T-helper 1 cell (primary cell): ENCODE measurements around the gene NFYB.
"Not testable (repeated sequence)": the region's sequence is repeated elsewhere in the genome, so short reads cannot be mapped to it uniquely, and the experiment has no call there.

ENCODE experiments used
- DNase-seq, 5 donors: peaks; one replicate each; pipeline ENCODE4 v3.0.0-alpha.2; 2012 to 2020
- total RNA-seq, 4 donors: gene quantifications; one replicate each; lab custom pipeline; 2026; lab: John Stamatoyannopoulos, UW

The NFYB gene
- 15.2 to 27.1 (median 22.5) reads per million in 4 donors for total RNA-seq

DNA sequence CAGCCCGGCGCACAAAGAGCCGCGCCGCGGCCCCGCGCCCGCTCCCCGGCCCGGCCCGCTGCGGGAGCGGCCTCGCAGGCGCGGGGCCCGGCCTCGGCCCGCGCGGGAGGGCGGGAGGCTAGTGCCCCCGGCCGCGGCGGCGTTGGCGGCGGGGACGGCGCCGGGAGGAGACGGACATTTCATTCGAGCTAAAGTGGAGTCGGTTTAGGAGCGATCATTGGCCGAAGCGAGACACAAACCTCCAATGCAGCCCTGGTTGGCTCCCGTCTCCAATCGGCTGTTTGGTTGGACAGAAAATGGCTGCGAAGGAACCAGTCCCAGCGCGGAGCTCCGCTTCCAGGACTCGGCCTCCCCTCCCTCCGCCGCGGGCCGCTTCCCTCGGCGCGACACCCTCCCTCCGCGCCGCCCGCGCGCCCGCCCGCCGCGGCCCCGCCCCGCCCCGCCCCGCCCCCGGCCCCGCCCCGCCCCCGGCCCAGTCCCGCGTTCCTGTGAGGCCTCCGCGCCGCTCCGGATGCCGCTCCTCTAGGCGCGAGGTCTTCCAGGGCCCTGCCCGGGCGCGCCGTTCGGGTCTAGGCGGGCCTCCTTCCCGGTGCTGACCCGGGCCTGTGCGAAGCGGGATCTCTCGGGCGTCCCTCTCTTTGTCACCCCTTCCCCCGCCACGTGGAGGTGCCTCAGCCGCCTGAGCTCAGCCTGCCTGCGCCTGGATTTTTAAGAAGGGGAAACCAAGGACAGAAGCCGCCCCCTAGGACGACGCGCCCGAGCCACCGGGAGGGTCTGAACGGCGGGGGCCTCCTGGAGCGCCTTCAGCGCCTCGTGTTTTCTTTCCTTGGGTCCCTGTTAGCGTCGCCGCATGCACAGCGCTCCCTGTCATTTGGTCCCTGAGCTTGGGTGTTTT, at the start of gene NFYB:
NFYB (minus strand) TSS at position 309 of the 895 bp plus-strand sequence. CDS start 2,757 bp downstream, outside the sequence.
- DNase-seq: peak; percentile 85 to 95 (median 88)

DNA sequence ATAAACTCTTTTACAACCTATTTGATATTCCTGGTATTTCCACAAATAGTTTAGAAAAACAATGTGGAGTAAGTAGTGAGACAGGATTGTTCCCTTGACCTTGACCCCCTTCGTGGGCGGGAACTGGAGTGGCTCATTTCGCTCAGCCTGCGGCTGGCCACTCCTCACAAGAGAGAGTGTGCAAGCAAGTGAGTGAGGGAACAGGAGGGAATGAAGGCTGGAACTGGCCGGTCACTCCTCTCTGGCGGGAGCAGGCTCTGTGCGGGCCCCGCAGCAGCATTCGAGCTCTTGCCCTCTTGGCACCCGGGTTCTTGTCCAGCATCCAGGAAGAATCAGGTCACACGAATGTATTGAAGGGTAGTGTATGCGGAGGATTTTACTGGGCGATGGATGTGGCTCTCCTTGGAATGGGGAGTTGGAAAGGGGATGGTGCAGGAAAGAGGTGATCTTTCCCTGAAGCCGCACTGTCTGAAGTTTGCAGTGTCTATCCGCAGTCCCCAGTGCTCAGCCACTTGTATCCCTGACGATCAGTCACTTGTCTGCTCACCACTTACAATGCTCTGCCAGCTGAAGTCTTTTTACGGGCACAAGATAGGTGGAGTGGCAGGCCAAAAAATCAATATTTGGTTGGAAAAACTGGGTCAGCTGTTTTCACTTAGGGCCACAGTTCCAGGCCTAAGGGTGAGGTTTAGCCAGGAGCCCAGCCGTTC, 49.6 kb upstream of the NFYB start:
- no peak for DNase-seq

DNA sequence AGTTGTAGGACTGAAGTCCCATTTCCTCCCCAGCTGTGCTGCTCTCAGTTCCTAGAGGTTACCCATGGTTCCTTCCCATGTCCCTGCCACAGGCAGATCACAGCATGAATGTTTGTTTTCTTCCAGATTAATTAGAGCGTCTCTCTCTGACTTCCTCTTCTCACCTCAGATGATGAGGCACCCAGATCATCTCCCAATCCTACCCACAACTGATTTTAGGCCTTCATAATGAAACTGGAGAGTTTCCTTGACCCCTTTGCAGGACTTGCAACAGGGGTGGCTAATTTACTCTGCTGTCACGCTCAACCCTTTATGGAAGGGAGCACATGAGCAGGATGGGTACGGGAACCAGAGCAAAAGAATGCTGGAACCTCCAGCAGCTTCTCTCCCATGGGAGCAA, 45.4 kb upstream of the NFYB start:
- no peak for DNase-seq

DNA sequence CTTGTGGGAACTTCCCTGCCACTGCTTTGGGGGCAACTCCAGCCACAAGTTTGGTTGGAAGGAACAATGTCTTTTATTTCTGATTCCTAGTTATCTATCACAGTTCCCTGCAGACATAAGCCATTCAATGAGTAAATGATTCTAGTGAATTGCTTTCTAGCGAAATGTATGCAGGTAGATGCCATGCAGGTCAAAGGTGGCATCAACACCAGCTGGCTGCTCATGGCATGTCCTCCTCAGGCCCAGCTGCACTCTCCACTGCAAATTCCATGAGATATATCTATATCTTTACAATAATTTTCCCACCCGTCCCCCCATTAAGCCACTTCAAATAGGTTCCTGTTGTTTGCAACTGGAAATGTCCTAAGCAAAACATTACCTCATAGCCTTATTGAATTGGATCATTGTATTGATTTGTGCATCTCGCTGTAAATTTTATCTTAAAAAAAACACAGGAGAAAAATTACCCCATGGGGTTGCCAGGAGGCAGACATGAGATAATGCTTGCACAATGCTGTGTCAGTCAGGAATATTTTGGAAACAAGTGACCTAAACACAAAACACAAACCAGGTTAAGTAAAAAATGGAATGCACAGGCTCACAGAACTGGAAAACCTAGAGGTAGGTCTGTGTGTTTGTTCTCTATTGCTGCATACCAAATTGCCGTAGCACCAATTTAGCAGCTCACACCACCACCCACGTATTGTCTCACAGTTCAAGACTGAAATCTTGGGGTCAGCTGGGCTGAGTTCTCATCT, 44.8 kb upstream of the NFYB start:
- DNase-seq: no peak

DNA sequence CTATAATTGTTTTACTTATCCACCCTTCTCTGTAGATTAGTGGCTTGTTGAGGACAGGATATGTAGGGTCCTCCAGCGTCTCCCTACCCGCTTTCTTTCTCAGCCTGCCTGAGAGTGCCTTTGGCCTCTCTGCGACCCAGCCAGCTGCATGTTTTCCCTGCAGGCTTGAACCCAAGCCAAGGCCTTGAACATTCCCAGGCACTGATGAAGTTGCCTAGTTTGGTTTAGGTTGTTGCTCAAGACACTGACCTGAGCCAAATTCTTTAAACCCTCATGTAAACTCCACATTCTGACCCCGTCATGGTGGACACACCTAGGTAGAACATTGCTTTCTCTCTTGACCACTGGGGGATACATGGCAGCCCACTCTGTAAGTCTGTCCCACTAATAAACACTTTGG, 44.1 kb upstream of the NFYB start:
- no peak for DNase-seq

DNA sequence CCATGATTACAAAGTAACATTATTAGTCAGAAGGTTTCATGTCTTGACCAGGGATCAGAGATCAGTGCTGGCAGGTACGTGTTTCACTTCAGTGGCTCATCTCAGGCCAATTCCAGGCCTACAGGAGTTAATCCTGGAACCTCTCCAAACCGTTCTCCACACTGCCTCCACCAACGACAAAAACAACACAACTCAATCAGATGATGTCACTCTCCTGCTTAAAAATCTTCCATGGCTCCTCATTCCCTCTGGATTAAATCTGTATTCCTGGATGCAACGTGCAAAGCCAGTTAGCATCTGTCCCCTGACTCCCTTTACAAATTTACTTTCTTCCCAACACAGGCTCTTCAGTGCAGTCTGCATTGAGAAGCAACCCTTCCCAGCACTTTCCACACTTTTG, 43.3 kb upstream of the NFYB start:
- no peak for DNase-seq

DNA sequence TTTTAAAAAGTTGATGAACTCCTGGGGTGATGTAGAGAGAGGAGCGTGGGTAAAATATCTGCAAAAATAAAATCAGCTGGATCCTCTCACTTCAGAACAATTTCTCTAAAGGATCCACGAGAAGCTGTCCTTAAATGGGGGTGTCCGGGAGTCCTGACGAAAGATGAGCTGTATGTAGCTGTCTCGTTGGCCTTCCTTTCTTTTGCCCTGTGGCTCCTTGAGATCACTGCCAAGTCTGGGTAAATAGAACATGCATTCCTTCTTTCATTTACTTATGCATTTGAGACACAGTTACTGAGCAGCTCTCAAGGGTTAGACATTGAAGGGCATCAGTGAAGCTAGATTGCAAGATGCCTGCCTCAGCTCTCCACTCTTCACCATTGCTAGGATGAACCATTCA, 42.4 kb upstream of the NFYB start:
- no peak for DNase-seq

DNA sequence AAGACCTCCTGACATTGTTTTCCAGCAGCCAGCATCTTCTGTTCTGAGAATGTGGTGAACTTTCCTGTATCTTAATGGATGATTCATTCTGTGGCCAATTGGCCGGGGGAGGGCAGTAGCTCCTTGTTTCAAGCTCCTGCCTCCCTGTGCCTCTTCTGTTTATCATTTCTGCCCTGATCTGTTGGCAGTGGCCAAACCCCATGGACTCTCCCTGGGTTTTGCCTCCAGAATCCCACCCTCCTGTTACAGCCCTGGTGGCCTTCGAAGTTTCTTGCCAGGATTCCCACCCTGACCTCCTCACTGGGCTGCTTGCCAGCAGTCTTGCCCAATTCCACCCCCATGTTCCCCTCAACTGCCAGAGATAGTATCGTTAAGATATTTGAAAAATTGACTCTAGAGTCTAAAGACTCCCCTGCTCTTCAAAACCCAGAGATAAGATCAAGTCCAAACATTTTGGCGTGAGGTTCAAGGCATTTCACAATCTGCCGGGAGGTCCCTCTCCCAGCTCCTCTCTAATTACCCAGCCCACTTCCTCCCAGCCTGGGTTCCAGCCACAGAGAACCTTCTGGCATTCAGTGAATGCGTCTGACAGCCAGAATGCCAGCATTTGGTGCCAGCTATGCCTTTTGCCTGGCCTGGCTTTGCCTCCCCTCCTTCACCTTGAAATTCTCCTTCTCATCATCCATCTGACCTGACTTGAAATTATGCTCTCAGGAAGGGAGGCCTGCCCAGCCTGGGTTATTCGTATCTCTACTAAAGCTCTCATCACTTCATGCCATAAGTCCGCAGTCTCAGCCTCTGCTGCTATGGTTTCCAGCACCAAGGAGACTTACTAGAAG, 39.9 kb upstream of the NFYB start:
- peak in 1 of 5 donors; percentile 66 for DNase-seq

DNA sequence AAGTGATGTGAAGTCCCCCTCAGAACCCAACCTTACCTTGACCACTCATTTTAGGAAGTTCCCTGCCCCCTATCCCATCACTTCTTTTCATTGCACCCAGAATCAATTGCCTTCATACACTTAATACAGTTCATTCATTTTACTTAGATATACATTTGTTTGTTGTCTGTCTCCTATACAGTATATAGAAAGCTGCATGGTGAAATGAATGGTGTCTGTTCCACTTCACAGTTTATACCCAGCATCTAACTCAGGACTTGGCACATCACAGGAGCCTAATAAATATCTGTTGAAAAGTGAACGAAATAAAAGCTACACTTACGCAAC, 39.3 kb upstream of the NFYB start:
- no peak for DNase-seq

DNA sequence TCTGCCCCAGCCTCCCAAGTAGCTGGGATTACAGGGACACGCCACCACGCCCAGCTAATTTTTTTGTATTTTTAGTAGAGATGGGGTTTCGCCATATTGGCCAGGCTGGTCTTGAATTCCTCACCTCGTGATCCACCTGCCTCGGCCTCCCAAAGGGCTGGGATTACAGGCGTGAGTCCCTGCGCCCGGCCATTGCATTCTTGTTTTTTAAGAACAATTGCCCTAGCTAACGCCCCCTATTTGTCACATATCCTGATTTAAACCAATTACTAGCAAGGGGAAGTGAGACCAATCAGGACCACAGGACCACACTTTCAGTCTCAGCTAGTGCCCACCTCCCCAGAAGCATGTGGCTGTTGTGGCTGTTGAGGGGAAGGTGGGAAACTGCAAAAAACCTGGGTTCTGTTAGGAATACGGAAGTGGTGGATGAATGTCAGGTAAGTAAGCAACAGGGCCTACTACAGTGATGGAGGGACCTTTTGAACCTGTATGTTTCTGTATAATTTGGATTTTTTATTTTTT, 37.8 kb upstream of the NFYB start:
- DNase-seq: no peak

DNA sequence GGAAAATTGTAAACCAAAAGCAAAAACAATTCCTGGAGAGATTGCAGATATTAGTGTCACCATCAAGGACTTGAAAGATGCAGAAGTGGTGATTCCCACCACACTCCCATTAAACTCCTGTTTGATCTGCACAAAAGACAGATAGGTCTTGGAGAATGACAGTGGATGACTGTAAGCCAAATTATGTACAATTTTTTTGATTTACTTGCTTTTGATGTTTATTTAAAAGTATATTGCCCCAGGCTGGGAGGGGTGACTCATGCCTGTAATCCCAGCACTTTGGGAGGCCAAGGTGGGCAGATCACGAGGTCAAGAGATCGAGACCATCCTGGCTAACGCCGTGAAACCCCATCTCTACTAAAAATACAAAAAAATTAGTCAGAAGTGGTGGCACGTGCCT, 35.8 kb upstream of the NFYB start:
- not testable (repeated sequence) for DNase-seq

DNA sequence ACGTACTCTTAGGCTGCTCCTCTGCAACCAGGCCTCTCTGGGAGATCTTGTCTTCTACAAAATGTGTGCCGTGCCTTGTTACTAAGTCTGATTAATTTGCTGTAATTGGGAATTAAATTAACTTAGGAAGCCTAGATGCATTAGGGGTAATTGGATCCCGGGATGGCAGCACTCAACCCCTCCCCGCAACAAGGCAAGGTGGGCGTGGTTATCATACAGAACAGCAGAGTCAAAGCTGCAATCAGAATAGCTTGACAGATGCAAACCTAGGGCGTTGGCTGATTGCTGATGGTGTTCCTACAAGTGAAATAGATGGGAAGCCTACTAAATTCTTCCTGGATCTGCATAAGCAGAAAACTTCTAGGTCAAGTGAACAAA, 34.5 kb upstream of the NFYB start:
- no peak for DNase-seq

DNA sequence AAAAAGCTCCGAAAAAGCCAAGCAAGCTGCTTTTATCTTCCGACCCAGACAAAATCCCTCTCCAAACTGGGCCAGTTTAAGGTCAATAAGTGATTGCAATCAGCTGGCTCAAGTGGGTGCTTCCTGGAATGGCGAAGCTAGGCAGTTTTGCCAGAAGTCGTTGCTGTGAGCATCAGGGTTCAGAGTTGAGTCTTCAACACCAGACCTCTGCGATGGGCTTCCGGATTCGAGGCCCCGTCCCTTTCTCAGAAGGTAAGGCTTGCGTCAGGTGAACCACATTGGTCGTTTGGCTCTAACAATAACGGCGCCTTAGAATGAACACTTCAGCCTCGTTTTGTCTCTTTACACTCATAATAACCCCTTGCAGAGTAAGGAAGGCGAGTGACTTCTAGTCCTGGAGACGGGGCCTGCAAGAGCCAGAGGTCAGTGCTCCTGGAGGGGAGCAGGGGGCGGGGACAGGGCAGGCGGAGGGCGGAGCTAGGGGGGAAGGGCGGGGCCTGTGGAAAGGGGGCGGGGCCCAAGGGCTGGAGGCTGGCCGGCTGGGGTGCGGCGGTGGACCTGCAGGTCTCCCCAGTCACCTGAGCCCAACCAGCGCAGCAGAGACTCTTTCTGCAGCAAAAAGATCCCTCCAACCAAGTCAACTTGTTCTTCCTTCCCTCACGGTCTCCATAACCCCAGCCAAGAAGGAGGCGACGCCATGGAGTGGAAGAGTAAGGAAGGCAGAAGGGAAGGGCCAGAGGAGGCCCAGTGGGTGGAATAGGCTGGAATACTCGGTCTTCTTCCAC, 34.0 kb upstream of the NFYB start:
- no peak for DNase-seq

DNA sequence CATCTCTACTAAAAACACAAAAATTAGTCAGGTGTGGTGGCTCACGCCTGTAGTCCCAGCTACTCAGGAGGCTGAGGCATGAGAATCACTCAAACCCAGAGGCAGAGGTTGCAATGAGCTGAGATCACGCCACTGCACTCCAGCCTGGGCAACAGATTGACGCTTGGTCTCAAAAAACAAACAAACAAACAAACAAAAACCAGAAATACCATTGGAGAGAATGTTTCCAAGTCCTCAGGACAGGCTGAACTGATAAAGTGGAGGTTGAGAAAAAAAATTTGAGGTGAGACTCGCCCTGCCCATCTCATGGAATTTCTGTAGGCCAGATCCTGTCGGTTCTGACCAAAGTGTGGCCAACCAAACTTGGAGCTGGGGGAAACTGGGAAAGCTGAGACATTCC, 30.6 kb upstream of the NFYB start:
- DNase-seq: no peak

DNA sequence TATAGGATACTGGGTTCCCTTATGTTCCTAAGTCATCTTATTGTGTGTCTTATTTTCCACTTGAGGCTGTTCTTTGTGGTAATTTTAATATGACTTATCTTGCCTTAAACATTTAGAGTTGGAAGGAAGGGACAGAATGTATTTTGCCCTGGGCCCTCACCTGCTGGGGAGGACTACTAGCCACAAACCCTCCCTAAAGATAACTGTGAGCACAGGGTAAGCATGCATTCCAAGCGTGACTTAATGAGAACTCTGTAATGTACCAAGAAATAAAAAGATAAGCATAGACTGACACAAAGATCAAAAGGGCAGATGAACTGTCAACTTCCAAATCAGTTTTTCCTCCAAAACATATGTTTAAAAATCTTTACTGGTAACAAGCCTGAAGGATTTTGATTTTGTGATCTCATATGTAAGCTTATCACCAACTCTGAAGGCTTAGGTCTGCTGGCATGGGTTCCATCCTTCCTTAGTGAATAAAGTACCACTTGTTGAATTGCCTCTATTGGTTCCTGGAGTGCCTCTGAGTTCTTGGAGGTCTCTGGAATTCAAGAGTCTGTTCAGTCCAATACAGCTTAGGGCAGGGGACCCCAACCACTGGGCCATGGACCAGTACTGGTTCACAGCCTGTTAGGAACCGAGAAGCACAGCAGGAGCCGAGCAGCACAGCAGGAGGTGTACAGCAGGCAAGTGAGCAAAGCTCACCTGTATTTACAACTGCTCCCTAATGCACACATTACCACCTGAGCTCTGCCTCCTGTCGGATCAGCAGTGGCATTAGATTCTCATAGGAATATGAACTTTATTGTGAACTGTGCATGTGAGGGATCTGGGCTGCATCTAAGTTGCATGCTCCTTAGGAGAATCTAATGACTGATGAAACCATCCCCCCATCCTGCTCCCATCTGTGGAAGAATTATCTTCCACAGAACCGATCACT, 29.8 kb upstream of the NFYB start:
- no peak for DNase-seq

DNA sequence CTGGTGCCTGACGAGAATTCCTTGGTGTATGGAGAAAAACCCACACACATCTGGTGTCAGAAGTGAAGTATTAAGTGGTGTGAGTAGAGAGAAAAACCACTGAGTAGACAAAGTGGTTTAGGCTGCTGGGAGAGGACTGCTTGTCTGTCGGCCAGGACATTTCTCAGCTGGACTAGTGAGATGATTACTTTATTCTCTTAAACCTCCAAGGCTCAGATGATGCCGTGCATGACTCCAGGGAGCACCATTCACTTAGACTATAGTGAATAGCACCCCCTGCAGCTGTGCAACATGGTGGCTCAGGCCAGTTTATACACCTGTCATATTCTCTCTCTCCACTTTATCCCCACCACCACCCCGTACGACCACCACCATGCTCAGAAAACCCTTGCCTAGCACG, 28.5 kb upstream of the NFYB start:
- DNase-seq: no peak

DNA sequence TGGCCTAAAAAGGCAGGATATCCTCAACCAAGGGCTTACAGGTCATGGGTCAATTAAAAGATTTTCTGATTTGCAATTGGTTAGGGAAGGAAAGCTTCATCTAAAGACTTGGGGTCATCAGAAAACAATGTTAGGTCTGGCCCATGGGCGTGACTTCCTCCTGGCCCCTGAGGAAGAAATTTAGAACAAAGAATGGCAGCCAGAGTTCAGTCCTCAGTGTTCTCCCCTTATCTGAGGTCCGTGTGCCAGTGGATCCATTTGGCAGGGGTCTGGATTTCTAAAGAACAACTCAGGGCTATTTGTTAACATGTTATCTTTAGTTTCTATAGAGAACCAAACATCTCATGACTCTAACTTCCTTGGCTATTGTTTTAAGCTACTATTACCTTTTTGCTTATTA, 27.8 kb upstream of the NFYB start:
- no peak for DNase-seq

DNA sequence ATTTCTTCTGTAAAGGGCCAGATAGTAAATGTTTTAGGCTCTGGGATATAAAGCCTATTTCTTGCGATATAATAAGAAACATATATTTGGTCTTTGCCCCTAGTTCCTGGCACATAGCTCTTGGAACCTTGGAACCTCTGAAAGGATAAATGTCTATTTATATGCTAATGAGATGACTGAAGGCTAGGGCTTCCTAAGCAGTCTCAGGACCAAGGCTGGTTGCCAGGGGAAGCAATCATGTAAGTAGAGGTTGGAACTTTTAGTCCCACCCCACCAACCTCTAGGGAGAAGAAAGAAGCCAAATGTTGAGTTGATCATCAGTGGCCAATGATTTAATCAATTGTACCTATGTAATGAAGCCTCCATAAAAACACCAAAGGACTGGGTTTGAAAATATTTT, 26.6 kb upstream of the NFYB start:
- no peak for DNase-seq

DNA sequence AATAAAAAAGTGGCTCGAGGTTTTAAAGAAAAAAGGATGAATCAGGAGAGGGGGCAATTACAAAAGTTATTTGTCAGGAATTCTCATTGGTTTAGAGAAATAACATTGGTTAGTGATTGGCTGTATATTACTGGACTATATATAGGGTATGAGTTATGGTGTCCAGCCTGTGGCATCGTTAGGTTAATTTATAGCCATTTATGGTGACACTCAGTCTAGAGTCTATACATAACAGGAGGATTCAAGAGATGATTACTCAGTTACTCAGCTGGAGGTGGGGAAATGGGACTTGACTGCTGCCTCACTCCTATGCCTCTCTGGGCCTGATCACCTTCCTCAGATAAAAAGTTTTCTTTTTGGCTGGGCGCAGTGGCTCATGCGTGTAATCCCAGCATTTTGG, 25.6 kb upstream of the NFYB start:
- no peak for DNase-seq

DNA sequence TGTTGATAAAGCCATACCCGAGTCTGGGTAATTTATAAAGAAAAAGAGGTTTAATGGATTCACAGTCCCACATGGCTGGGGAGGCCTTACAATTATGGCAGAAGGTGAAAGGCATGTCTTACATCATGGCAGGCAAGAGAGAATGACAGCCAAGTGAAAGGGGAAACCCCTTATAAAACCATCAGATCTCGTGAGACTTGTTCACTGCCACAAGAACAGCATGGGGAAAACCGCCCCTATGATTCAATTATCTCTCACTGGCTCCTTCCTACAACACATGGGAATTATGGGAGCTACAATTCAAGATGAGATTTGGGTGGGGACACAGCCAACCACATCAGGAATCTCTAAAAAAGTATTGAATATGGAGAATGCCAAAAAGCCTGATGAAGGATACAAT, 25.0 kb upstream of the NFYB start:
- not testable (repeated sequence) for DNase-seq
